AML-193 (cell line): ENCODE measurements around the gene RTN4R.
"Not testable (repeated sequence)": the region's sequence is repeated elsewhere in the genome, so short reads cannot be mapped to it uniquely, and the experiment has no call there.

Source experiments
- DNase-seq, 2 experiments: peaks; one replicate each; lab custom pipeline; 2025; lab: John Stamatoyannopoulos, UW

Gene RTN4R

GRCh38 chr22:20271114-20271994 lies 3.2 kb upstream of the RTN4R start:
- DNase-seq = no peak

- DNase-seq = not testable (repeated sequence)
Observed at GRCh38 chr22:20270190-20271113, 2.3 kb upstream of the RTN4R start.

- not testable (repeated sequence) for DNase-seq
Observed at GRCh38 chr22:20269673-20270072, 1.6 kb upstream of the RTN4R start.

GRCh38 chr22:20269201-20269600 lies 1.1 kb upstream of the RTN4R start:
- not testable (repeated sequence) for DNase-seq

- no peak for DNase-seq
Observed at GRCh38 chr22:20267441-20268278, 458 bp downstream of the RTN4R start.

- DNase-seq = not testable (repeated sequence)
Observed at GRCh38 chr22:20266667-20267440, 1.3 kb downstream of the RTN4R start.

- DNase-seq = not testable (repeated sequence)
Observed at GRCh38 chr22:20265772-20266666, 2.1 kb downstream of the RTN4R start.

GRCh38 chr22:20264614-20265452 lies 3.3 kb downstream of the RTN4R start:
- DNase-seq = no peak

- DNase-seq = not testable (repeated sequence)
Observed at GRCh38 chr22:20263404-20264281, 4.5 kb downstream of the RTN4R start.

- DNase-seq = no peak
Observed at GRCh38 chr22:20262582-20263147, 5.5 kb downstream of the RTN4R start.

GRCh38 chr22:20261848-20262581 lies 6.1 kb downstream of the RTN4R start:
- no peak for DNase-seq

- no peak for DNase-seq
Observed at GRCh38 chr22:20260071-20260765, 7.9 kb downstream of the RTN4R start.

- no peak for DNase-seq
Observed at GRCh38 chr22:20259327-20259688, 8.8 kb downstream of the RTN4R start.

- DNase-seq = no peak
Observed at GRCh38 chr22:20258584-20259326, 9.4 kb downstream of the RTN4R start.

GRCh38 chr22:20258021-20258299 lies 10.2 kb downstream of the RTN4R start:
- DNase-seq = no peak
